WTC11 (cell line): ENCODE results near the gene REPIN1. TPM values are rescaled to one million over a fixed set of nuclear protein-coding genes. Genes with fewer than 3 reads are reported as not detected.

Source experiments
- ATAC-seq: fragments of 200-7000 bp; cut with Tn5 transposase; 2 replicates; pipeline ENCODE4 v1.10.0; 2021; ENCODE audit warnings: mild to moderate bottlenecking, moderate library complexity
- Bru-seq: library from RNA; stranded (reverse); fragments of 400-500 nt; gene quantifications from one replicate; lab custom pipeline; 2021; lab: Mats Ljungman, UMichigan
- CTCF ChIA-PET: fragments of 300-600 bp; sonication (Branson Sonifier 250); formaldehyde crosslinking; loops from one replicate; lab custom pipeline; 2021; ENCODE audit warnings: antibody characterized with exemption; lab: Charles Lee
- POLR2A ChIA-PET: fragments of 350-600 bp; sonication (Branson Sonifier 250); formaldehyde crosslinking; loops from one replicate; lab custom pipeline; 2021; ENCODE audit warnings: antibody characterized with exemption; lab: Charles Lee
- DNase-seq: peaks from one replicate; pipeline ENCODE4 v3.0.0; 2021; ENCODE audit warnings: low spot score
- H3K27ac Mint-ChIP-seq: 2 replicates; pipeline ENCODE4 v1.8.0; 2021; ENCODE audit warnings: mixed read lengths
- H3K27me3 Mint-ChIP-seq: 2 replicates; pipeline ENCODE4 v1.8.0; 2021; ENCODE audit warnings: low read depth, mild to moderate bottlenecking, moderate library complexity, mixed read lengths
- H3K36me3 Mint-ChIP-seq: 2 replicates; pipeline ENCODE4 v1.8.0; 2021; ENCODE audit warnings: mixed read lengths
- H3K4me1 Mint-ChIP-seq: 2 replicates; pipeline ENCODE4 v1.8.0; 2022; ENCODE audit warnings: mixed read lengths
- H3K4me3 Mint-ChIP-seq: 2 replicates; pipeline ENCODE4 v1.8.0; 2021; ENCODE audit warnings: mild to moderate bottlenecking, moderate library complexity, mixed read lengths
- H3K9me3 Mint-ChIP-seq: 2 replicates; pipeline ENCODE4 v1.8.0; 2021; ENCODE audit warnings: mixed read lengths
- AR ChIP-seq: fragments of 250-450 bp; sonication (Bioruptor Pico); IDR thresholded peaks from 2 replicates; pipeline ENCODE4 v1.9.0; 2021; ENCODE audit warnings: mild to moderate bottlenecking
- ATF2 ChIP-seq: sonication (generic); formaldehyde crosslinking; IDR thresholded peaks from 2 replicates; pipeline ENCODE4 v1.8.1; 2022; ENCODE audit warnings: low read depth, missing genetic modification reagents, borderline replicate concordance
- CDX4 ChIP-seq: fragments of 250-450 bp; sonication (Bioruptor Pico); IDR thresholded peaks from 2 replicates; pipeline ENCODE4 v1.9.0; 2021; ENCODE audit warnings: moderate library complexity, mild to moderate bottlenecking, inconsistent platforms, borderline replicate concordance
- ETV6 ChIP-seq: sonication (generic); formaldehyde crosslinking; IDR thresholded peaks from 2 replicates; pipeline ENCODE4 v1.8.1; 2022; ENCODE audit warnings: mild to moderate bottlenecking, missing genetic modification reagents
- FOXK1 ChIP-seq: sonication (generic); formaldehyde crosslinking; IDR thresholded peaks from 2 replicates; pipeline ENCODE4 v1.8.0; 2022; ENCODE audit warnings: mild to moderate bottlenecking, moderate library complexity, missing genetic modification reagents
- HMGXB4 ChIP-seq: sonication (generic); formaldehyde crosslinking; IDR thresholded peaks from 2 replicates; pipeline ENCODE4 v1.8.1; 2023; ENCODE audit warnings: mild to moderate bottlenecking, moderate library complexity, missing genetic modification reagents
- IRF2 ChIP-seq: sonication (generic); formaldehyde crosslinking; IDR thresholded peaks from 2 replicates; pipeline ENCODE4 v1.8.0; 2022; ENCODE audit warnings: low read depth, missing genetic modification reagents, borderline replicate concordance
- JAZF1 ChIP-seq: fragments of 250-450 bp; sonication (Bioruptor Pico); IDR thresholded peaks from 2 replicates; pipeline ENCODE4 v1.9.0; 2021; ENCODE audit warnings: moderate library complexity, mild to moderate bottlenecking, inconsistent platforms
- MXD4 ChIP-seq: fragments of 250-450 bp; sonication (Bioruptor Pico); IDR thresholded peaks from 2 replicates; pipeline ENCODE4 v1.8.0; 2021; ENCODE audit warnings: mild to moderate bottlenecking, moderate library complexity, borderline replicate concordance
- NFATC4 ChIP-seq: fragments of 250-450 bp; sonication (Bioruptor Pico); IDR thresholded peaks from 2 replicates; pipeline ENCODE4 v1.9.0; 2021; ENCODE audit warnings: mild to moderate bottlenecking
- OVOL2 ChIP-seq: fragments of 250-450 bp; sonication (Bioruptor Pico); IDR thresholded peaks from 2 replicates; pipeline ENCODE4 v1.9.0; 2021; ENCODE audit warnings: mild to moderate bottlenecking, borderline replicate concordance
- TCF7 ChIP-seq: sonication (generic); formaldehyde crosslinking; IDR thresholded peaks from 2 replicates; pipeline ENCODE4 v1.8.0; 2022; ENCODE audit warnings: mild to moderate bottlenecking, low read depth, missing genetic modification reagents, moderate library complexity
- ZMAT4 ChIP-seq: fragments of 250-450 bp; sonication (Bioruptor Pico); IDR thresholded peaks from 2 replicates; pipeline ENCODE4 v1.9.0; 2021; ENCODE audit warnings: mild to moderate bottlenecking
- ZNF232 ChIP-seq: sonication (generic); formaldehyde crosslinking; IDR thresholded peaks from 2 replicates; pipeline ENCODE4 v1.8.0; 2022; ENCODE audit warnings: mild to moderate bottlenecking, missing genetic modification reagents
- long read RNA-seq, 3 experiments: library from RNA in 1 of 3; library from capped mRNA in 1 of 3; library from polyadenylated mRNA in 1 of 3; unstranded in 2 of 3; stranded (forward) in 1 of 3; transcript quantifications; one replicate each; pipeline ENCODE4 v2.0.0, GENCODE V29; 2021
- total RNA-seq: library from RNA; stranded (reverse); gene quantifications from 3 replicates; pipeline ENCODE4 v1.2.3, GENCODE V29; 2021
- TF ChIP-seq, protein P1 (sequence below): sonication (generic); formaldehyde crosslinking; IDR thresholded peaks from 2 replicates; pipeline ENCODE4 v1.8.1; 2023; ENCODE audit warnings: mild to moderate bottlenecking, missing genetic modification reagents
- TF ChIP-seq, protein P2 (sequence below): sonication (generic); formaldehyde crosslinking; IDR thresholded peaks from 2 replicates; pipeline ENCODE4 v1.8.1; 2023; ENCODE audit warnings: mild to moderate bottlenecking, missing genetic modification reagents, moderate library complexity
- TF ChIP-seq, protein P3 (sequence below): sonication (generic); formaldehyde crosslinking; IDR thresholded peaks from 2 replicates; pipeline ENCODE4 v1.8.1; 2022; ENCODE audit warnings: mild to moderate bottlenecking, missing genetic modification reagents, moderate library complexity, borderline replicate concordance

Gene REPIN1
- total RNA-seq (105 to 130 TPM (median 112 TPM) in 3 replicates), Bru-seq, nascent RNA (percentile 89 among the genes with signal in this experiment)
- long read RNA-seq, experiment 1, transcript REPIN1-214 (3 exons, 2,058 nt) = minor isoform, 50 of 358 reads
- long read RNA-seq, experiment 1, transcript REPIN1-203 (2 exons, 2,969 nt) = major isoform, 87 of 358 reads
- long read RNA-seq, experiment 1, transcript REPIN1-202 (1 exons, 2,876 nt) = minor isoform, 40 of 358 reads
- long read RNA-seq, experiment 1, transcript REPIN1-207 (2 exons, 1,064 nt) = minor isoform, 43 of 358 reads
- long read RNA-seq, experiment 1, partial matches to known transcripts = 4 of 358 reads
- long read RNA-seq, experiment 1, other reads (novel, unspliced or antisense) = 89 of 358 reads
- long read RNA-seq, experiment 2, transcript REPIN1-203 (2 exons, 2,969 nt) = minor isoform, 14 of 86 reads
- long read RNA-seq, experiment 2, transcript REPIN1-202 (1 exons, 2,876 nt) = major isoform, 41 of 86 reads
- long read RNA-seq, experiment 2, transcript REPIN1-214 (3 exons, 2,058 nt) = minor isoform, 9 of 86 reads
- long read RNA-seq, experiment 2, partial matches to known transcripts = 1 of 86 reads
- long read RNA-seq, experiment 2, other reads (novel, unspliced or antisense) = 11 of 86 reads
- long read RNA-seq, experiment 3, transcript REPIN1-202 (1 exons, 2,876 nt) = major isoform, 5 of 5 reads
- long read RNA-seq, experiment 3, partial matches to known transcripts = 0 of 5 reads
- long read RNA-seq, experiment 3, other reads (novel, unspliced or antisense) = 0 of 5 reads

- Mint-ChIP-seq H3K4me3 (peak within 1 kb of the TSS; percentile 91), H3K4me1 (peaks cover 52% of the 10 kb centered on the region), H3K9me3 (no peaks in the 10 kb centered on the region), H3K27ac (peak within 1 kb of the TSS; percentile 99), H3K36me3 (peaks cover 14% of the 10 kb centered on the region), H3K27me3 (no peaks in the 10 kb centered on the region)
- ChIA-PET POLR2A (interaction anchor here (0.6 to 2.5 kb wide), 9 partner anchors 10 to 1180 kb away, joined by 3 to 29 read pairs (median 5); partner anchors contain the start of genes ACTR3C and LRRC61), CTCF (interaction anchor here (0.6 to 2.2 kb wide), 9 partner anchors 10 to 620 kb away, joined by 3 to 7 read pairs (median 4); partner anchors contain the start of gene RARRES2)
- ATAC-seq (peak; percentile 55), DNase-seq (peak; percentile 86)
- TF ChIP-seq ATF2 (CRISPR knock-in tag) (no peak), FOXK1 (0 out of 2 replicates have a peak, but pooled peaks have one; percentile 30), ZNF232 (peak; percentile 15; the same call in 1 of the 2 replicates), HMGXB4 (no peak; the same call in 1 of the 2 replicates), NFATC4 (CRISPR knock-in tag) (no peak), OVOL2 (CRISPR knock-in tag) (no peak), CDX4 (no peak), MXD4 (no peak), TCF7 (CRISPR knock-in tag) (no peak), ZMAT4 (CRISPR knock-in tag) (no peak), AR (no peak), JAZF1 (CRISPR knock-in tag) (no peak), ETV6 (no peak), IRF2 (no peak)
- TF ChIP-seq, protein P1, sequence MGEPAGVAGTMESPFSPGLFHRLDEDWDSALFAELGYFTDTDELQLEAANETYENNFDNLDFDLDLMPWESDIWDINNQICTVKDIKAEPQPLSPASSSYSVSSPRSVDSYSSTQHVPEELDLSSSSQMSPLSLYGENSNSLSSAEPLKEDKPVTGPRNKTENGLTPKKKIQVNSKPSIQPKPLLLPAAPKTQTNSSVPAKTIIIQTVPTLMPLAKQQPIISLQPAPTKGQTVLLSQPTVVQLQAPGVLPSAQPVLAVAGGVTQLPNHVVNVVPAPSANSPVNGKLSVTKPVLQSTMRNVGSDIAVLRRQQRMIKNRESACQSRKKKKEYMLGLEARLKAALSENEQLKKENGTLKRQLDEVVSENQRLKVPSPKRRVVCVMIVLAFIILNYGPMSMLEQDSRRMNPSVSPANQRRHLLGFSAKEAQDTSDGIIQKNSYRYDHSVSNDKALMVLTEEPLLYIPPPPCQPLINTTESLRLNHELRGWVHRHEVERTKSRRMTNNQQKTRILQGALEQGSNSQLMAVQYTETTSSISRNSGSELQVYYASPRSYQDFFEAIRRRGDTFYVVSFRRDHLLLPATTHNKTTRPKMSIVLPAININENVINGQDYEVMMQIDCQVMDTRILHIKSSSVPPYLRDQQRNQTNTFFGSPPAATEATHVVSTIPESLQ (CRISPR knock-in tag) = no peak
- TF ChIP-seq, protein P2, sequence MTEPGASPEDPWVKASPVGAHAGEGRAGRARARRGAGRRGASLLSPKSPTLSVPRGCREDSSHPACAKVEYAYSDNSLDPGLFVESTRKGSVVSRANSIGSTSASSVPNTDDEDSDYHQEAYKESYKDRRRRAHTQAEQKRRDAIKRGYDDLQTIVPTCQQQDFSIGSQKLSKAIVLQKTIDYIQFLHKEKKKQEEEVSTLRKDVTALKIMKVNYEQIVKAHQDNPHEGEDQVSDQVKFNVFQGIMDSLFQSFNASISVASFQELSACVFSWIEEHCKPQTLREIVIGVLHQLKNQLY = no peak
- TF ChIP-seq, protein P3, sequence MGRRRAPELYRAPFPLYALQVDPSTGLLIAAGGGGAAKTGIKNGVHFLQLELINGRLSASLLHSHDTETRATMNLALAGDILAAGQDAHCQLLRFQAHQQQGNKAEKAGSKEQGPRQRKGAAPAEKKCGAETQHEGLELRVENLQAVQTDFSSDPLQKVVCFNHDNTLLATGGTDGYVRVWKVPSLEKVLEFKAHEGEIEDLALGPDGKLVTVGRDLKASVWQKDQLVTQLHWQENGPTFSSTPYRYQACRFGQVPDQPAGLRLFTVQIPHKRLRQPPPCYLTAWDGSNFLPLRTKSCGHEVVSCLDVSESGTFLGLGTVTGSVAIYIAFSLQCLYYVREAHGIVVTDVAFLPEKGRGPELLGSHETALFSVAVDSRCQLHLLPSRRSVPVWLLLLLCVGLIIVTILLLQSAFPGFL (CRISPR knock-in tag) = no peak; the same call in 1 of the 2 replicates
Observed at GRCh38 chr7:150368096-150368883, at the start of gene REPIN1. Gene REPIN1, plus strand, starts transcription at chr7:150368822. Its CDS starts 890 bp downstream, at chr7:150369712.
